ENCODE measurements around the gene CHST11. TPM values are rescaled to one million over a fixed set of nuclear protein-coding genes. Genes with fewer than 3 reads are reported as not detected.

Gene CHST11
- polyA plus RNA-seq, 1 donor (not counting 4 experiments of a cell fraction or from before 2014, with no cell fraction given): 11.9 TPM

- dilution Hi-C loops (cut with MboI; ENCODE audit: extremely low pct_ligation_motif_present, low sequenced_read_pairs): no loop called here
- Histone ChIP-seq H2AFZ (ENCODE audit: control insufficient read depth, low read length) (no peak overlapping the region), H3K27ac (ENCODE audit: control insufficient read depth, insufficient read depth, low read length) (no peak overlapping the region), H3K36me3 (ENCODE audit: control insufficient read depth in 2 of 2, extremely low read depth in 1 of 2, insufficient read depth in 2 of 2, low read length in 2 of 2) (no peaks in the 10 kb centered on the region), H3K79me2 (ENCODE audit: control insufficient read depth, insufficient read depth, low read length) (peaks cover 9% of the 10 kb centered on the region), H3K9me3 (ENCODE audit: control insufficient read depth, low read depth, low read length) (no peaks in the 10 kb centered on the region), H4K20me1 (ENCODE audit: control insufficient read depth, extremely low read depth, insufficient read depth, low read length) (no peaks in the 10 kb centered on the region), H3K9me1 (ENCODE audit: control insufficient read depth, extremely low read depth, insufficient read depth, low read length) (no peaks in the 10 kb centered on the region), H3K4me2 (ENCODE audit: control insufficient read depth, extremely low read depth, insufficient read depth, low read depth, low read length) (no peak overlapping the region), H3K4me1 (ENCODE audit: control insufficient read depth, extremely low read depth, insufficient read depth, low read length) (peaks cover 3% of the 10 kb centered on the region), H3K4me3 (ENCODE audit: control insufficient read depth in 2 of 3, extremely low read depth in 1 of 3, insufficient read depth in 2 of 3, low read depth in 1 of 3, low read length in 3 of 3) (no peak overlapping the region), H3K27me3 (ENCODE audit: control insufficient read depth, extremely low read depth, insufficient read depth, low read length) (no peaks in the 10 kb centered on the region), H3K9ac (ENCODE audit: control insufficient read depth, extremely low read depth, insufficient read depth, low read length) (no peak overlapping the region)
- FAIRE-seq: no peak
- no peak for DNase-seq (ENCODE audit: low read depth, low spot score)
- TF ChIP-seq, protein P1, sequence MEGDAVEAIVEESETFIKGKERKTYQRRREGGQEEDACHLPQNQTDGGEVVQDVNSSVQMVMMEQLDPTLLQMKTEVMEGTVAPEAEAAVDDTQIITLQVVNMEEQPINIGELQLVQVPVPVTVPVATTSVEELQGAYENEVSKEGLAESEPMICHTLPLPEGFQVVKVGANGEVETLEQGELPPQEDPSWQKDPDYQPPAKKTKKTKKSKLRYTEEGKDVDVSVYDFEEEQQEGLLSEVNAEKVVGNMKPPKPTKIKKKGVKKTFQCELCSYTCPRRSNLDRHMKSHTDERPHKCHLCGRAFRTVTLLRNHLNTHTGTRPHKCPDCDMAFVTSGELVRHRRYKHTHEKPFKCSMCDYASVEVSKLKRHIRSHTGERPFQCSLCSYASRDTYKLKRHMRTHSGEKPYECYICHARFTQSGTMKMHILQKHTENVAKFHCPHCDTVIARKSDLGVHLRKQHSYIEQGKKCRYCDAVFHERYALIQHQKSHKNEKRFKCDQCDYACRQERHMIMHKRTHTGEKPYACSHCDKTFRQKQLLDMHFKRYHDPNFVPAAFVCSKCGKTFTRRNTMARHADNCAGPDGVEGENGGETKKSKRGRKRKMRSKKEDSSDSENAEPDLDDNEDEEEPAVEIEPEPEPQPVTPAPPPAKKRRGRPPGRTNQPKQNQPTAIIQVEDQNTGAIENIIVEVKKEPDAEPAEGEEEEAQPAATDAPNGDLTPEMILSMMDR (optimal IDR thresholded peaks at IDR 0.05 in 1 of 3, IDR thresholded peaks at IDR 0.05 in 1 of 3, conservative IDR thresholded peaks at IDR 0.05 in 1 of 3; ENCODE audit: extremely low read depth in 1 of 3, insufficient read depth in 2 of 3, low read length in 3 of 3): no peak
- no peak for TF ChIP-seq EZH2 (IDR thresholded peaks at IDR 0.05; ENCODE audit: low read length)
Observed at GRCh38 chr12:104505095-104505818, 48.5 kb downstream of the CHST11 start.

- H3K36me3 ChIP-seq (ENCODE audit: control insufficient read depth in 2 of 2, extremely low read depth in 1 of 2, insufficient read depth in 2 of 2, low read length in 2 of 2): no peaks in the 10 kb centered on the region
- H3K9ac ChIP-seq (ENCODE audit: control insufficient read depth, extremely low read depth, insufficient read depth, low read length): no peak overlapping the region
- no peak overlapping the region for H2AFZ ChIP-seq (ENCODE audit: control insufficient read depth, low read length)
- no peak for TF ChIP-seq EZH2 (IDR thresholded peaks at IDR 0.05; ENCODE audit: low read length)
- TF ChIP-seq, protein P1 (optimal IDR thresholded peaks at IDR 0.05 in 1 of 3, IDR thresholded peaks at IDR 0.05 in 1 of 3, conservative IDR thresholded peaks at IDR 0.05 in 1 of 3; ENCODE audit: extremely low read depth in 1 of 3, insufficient read depth in 2 of 3, low read length in 3 of 3): no peak
- no peaks in the 10 kb centered on the region for H4K20me1 ChIP-seq (ENCODE audit: control insufficient read depth, extremely low read depth, insufficient read depth, low read length)
- no peaks in the 10 kb centered on the region for H3K27me3 ChIP-seq (ENCODE audit: control insufficient read depth, extremely low read depth, insufficient read depth, low read length)
- DNase-seq (ENCODE audit: low read depth, low spot score) (no peak), FAIRE-seq (no peak)
- H3K4me2 ChIP-seq (ENCODE audit: control insufficient read depth, extremely low read depth, insufficient read depth, low read depth, low read length): no peak overlapping the region
- H3K79me2 ChIP-seq (ENCODE audit: control insufficient read depth, insufficient read depth, low read length): peaks cover 7% of the 10 kb centered on the region
- peaks cover 3% of the 10 kb centered on the region for H3K4me1 ChIP-seq (ENCODE audit: control insufficient read depth, extremely low read depth, insufficient read depth, low read length)
- H3K9me3 ChIP-seq (ENCODE audit: control insufficient read depth, low read depth, low read length): no peaks in the 10 kb centered on the region
- H3K27ac ChIP-seq (ENCODE audit: control insufficient read depth, insufficient read depth, low read length): no peak overlapping the region
- dilution Hi-C loops (cut with MboI; ENCODE audit: extremely low pct_ligation_motif_present, low sequenced_read_pairs): no loop called here
- H3K9me1 ChIP-seq (ENCODE audit: control insufficient read depth, extremely low read depth, insufficient read depth, low read length): no peaks in the 10 kb centered on the region
- H3K4me3 ChIP-seq (ENCODE audit: control insufficient read depth in 2 of 3, extremely low read depth in 1 of 3, insufficient read depth in 2 of 3, low read depth in 1 of 3, low read length in 3 of 3): no peak overlapping the region
Observed at GRCh38 chr12:104506676-104507401, 50.1 kb downstream of the CHST11 start.
